ENCODE measurements around the gene GPT2.

GPT2 gene, protein sequence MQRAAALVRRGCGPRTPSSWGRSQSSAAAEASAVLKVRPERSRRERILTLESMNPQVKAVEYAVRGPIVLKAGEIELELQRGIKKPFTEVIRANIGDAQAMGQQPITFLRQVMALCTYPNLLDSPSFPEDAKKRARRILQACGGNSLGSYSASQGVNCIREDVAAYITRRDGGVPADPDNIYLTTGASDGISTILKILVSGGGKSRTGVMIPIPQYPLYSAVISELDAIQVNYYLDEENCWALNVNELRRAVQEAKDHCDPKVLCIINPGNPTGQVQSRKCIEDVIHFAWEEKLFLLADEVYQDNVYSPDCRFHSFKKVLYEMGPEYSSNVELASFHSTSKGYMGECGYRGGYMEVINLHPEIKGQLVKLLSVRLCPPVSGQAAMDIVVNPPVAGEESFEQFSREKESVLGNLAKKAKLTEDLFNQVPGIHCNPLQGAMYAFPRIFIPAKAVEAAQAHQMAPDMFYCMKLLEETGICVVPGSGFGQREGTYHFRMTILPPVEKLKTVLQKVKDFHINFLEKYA

DNA sequence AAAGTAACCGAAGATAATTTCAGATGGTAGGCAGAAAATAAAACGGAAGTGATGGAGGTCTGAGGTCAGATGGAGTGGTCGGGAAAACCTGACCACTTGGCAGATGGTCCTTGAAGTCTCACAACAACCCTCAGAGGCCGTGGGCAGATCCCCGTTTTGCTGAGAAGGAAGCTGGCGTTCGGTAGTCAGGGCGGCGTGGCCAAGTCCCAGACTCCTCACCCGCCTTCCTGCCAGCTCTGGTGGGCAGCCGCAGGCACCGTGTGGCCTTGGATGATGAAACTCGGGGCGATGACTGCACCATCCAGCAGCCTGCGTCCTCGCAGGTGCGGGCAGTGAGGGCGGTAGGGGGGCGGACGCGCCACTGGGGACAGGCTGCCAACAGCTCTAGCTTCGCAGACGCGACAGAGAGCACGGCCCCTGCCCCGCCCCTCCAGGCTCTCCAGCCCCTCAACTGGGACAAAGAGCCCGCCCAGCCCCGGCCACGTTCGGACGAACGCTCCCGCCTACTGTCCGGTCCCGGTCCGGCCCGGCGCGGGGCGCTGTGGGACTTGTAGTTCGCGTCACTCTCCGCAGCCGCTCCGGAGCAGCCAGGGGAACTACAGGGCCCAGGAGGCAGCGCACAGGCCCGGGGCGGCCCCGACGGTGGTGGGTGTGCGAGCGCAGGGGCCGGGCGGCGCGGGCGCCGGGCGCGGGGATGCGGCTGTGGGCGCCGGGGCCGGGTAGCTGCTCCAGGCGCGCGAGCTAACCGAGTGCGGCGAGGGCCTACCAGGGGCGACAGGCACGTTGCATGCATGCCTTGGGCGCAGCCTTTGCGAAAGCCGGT, at the start of gene GPT2:
Gene GPT2 (plus strand): TSS at position 673 of the 823 bp plus-strand sequence. CDS start 354 bp downstream, outside the sequence.
- DNase-seq (ENCODE audit: low read depth in 2 of 2) = peak; percentile 18 to 41

DNA sequence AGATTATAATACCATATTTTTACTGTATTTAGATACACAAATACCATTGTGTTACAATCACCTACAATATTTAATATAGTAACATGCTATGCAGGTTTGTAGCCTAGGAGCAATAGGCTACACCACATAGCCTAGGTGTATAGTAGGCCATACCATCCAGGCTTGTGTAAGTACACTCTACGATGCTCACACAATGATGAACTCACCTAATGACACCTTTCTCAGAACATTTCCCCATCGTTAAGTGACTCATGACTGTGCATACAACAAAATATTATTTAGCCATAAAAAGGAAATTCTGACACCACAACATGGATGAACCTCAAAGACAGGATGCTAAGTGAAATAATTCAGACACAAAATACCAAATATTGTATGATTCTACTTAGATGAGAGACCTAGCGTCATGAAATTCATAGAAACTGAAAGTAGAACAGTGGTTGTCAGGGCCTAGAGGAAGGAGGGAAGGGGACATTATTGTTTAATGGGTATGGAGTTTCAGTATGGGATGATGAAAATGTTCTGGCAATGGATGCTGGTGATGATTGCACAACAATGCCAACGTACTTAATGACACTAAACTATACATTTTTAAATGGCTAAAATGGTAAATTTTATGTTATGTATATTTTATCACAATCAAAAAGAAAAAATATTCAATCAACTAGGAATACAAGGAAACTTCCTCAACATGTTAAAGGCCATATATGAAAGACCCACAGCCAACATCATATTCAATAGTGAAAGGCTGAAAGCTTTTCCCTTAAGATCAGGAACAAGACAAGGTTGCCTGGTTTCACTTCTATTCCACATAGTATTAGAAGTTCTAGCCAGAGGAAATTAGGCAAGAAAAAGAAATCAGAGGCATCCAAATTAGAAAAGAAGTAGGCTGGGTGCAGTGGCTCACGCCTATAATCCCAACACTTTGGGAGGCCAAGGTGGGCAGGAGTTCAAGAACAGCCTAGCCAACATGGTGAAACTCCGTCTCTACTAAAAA, 47.3 kb upstream of the GPT2 start:
- DNase-seq (ENCODE audit: low read depth in 2 of 2) = no peak

DNA sequence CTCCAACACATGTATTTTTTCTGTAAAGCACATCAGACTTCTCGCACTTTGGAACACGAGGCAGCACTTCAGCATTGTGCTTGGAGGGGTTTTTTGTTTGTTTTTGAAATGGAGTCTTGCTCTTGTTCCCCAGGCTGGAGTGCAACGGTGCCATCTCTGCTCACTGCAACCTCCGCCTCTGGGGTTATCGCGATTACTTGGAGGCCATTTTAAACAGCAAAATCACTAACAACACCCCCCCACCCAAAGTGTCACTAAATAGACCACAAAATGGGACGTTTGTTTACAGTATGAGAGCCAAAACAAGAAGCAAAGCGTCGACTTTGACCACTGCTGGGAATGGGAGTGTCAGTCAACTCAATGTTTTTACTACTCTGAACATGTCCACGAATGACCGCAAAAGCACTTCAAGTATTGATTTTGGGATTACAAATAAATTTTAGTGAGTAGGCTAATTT, 44.1 kb upstream of the GPT2 start:
- no peak for DNase-seq (ENCODE audit: low read depth in 2 of 2)

DNA sequence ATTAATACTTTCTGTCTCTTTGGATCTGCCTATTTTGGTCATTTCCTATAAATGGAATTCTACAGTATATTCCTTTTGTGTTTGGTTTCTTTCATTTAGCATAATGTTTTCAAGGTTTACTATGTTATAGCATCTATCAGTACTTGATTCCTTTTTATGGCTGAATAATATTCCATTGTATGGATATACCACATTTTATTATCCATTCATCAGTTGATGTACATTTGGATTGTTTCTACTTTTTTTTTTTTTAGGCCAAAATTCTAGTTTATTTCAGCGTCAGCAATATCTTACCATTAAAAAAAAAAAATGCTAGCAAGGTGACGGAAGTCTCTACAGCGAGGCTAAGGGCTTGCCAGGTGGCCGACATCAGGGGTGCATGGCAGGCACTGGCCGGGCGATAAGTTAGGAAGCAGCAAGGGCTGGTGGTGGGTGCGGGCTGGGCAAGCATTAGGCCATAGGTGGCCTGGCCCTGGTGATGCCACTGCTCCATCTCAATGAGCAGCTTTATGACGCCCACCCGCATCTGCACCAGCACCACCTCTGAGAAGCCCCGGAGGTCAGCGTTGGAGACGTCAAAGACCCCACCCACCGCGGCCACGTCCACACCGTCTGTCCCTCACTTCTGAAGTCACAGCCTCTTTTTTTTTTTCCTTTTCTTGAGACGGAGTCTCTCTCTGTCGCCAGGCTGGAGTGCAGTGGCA, 41.8 kb upstream of the GPT2 start:
- no peak for DNase-seq (ENCODE audit: low read depth in 2 of 2)

DNA sequence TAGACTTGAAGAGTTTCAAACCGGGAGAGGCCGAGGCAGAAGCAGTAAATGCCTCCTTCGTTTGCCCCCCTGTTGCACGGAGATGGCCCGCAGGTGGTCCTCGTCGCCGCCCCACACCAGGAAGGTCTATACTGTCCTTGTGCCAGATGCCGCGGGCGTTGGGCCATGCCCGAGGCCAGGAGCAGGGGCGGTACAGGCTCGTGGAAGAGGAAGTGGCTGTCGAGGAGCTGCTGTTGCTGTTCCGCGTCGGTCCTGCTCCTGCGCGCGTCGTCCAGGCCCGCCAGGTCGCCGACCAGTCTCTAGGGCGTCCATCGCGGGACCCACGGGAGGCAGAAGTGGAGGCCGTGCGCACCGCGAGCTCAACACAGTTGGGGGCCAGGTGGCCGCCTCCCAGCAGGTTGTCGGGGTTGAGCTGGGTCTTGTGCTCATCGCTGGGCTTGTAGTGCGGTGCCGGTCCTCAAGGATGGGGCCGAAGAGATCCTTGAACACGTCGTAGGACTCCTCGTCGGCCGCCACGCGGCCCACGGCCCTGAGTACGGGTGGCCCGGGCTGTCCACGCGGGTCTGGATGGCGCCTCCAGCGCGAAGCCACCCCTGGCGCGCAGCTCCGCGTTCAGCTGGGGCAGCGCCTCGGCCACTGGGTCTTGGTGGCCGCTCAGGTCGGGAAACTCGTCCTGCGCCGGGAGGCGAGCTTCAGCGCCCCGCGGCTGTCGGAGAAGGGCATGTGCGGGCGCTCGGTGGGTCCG, 40.1 kb upstream of the GPT2 start:
- DNase-seq (ENCODE audit: low read depth in 2 of 2) = no peak

DNA sequence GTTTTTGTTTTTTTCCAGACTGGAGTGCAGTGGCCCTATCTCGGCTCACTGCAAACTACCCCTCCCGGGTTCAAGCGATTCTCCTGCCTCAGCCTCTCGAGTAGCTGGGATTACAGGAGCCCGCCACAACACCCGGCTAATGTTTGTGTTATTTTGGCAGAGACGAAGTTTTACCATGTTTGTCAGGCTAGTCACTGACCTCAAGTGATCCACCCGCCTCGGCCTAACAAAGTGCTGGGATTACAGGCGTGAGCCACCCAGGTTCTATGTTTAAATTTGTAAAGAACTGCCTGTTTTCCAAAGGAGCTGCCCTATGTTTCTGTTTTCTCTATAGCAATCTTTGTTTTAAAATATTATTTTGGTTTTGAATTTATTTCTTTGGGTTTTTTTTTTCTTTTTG, 39.4 kb upstream of the GPT2 start:
- no peak for DNase-seq (ENCODE audit: low read depth in 2 of 2)

DNA sequence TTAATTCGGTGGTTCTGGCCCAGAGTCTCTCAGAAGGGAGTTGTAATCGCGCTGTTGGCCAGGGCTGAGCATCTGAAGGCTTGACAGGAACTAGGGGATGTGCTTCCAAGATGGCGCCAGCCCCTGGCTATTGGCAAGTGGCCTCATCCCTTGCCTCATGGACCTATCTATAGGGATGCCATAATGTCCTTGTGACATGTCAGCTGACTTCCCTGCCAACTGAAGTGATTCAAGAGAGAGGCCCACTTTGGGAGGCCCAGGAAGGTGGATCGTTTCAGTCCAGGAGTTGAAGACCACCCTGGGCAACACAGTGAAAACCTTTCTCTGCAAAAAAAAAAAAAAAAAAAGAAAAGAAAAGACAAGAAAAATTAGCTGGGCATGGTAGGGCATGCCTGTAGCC, 38.2 kb upstream of the GPT2 start:
- DNase-seq (ENCODE audit: low read depth in 2 of 2) = no peak

DNA sequence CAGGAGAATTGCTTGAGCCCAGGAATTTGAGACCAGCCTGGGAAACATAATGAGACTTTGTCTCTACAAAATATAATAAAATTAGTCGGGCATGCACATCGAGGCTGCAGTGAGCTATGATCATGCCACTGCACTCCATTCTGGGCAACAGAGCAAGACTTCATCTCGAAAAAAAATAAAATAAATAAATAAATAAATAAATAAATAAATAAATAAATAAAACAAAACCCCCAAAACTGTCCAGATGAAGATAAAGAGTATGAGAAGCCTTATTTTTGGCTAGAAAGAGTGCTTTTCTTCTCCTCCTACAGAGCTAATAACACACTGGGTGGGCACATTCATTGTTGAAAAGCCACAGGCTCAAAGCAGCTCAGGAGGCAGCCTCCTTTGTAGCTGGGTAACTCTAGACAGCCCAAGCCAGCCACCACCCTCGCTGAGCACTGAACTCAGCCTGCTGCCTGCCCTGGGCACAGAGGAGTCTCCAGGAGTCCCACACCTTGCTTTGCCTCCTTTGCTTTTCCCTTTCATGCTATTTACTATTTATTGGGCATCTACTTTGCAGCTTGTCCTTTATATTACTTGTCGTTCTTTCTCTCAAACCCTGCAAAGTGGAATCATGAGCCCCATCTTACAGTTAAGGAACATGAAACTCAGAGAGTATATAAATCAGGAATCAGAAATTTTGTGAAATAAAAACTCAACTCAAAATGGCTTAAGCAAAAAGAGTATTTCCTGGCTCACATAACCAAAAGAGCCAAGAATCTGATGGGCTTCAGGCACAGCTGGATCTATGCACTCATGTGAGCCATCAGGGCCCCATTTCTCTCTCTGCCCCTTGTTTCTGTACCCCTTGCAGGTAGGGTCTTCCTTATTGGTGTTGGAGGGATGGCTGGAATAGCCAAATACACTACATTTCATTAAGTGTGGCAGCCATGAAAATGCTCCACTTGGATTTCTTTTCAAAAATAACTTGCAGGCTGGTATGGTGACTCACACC, 35.1 kb upstream of the GPT2 start:
- DNase-seq (ENCODE audit: low read depth in 2 of 2) = no peak

DNA sequence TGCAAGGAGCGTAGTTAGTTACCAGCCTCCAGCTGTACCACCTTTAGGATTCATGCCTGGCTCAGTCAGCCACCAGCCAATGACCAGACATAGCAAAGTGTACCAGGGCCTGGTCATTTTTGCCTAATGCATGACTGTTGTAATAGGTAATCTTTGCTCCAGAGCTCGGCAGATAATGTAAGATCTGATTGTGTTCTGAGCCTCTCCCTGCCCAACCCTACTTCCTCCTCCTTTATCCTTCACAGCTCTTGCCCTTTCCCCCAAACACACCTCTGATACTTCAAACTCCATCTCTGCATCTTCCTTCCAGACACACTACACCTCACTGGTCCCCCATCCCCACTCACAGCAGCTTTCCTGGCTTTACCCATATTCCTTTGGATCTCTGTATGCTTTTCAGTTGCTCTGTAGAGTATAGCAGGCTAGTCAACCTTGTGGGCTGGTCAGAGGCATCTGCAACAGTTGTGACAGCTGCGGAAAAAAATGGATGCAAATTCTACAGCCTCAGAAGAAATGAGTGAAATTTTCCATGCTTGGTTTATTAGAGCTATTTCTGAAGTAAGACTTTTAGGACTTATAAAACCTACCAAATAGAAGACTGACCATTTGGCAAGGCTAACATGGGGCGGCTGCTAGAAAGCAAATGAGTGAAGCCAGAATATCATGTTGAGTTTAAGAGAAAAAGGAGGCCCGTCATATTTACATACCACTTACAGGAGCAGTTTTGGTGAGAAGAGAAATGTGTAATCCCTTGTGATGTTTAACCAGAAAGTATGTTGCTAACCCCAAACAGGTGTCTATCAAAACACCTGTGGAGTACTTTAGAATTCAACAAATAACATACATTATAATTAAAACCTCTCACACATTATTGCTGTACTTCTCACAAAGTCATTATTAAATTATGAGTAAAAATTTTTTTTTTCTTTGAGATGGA, 33.3 kb upstream of the GPT2 start:
- no peak for DNase-seq (ENCODE audit: low read depth in 2 of 2)

DNA sequence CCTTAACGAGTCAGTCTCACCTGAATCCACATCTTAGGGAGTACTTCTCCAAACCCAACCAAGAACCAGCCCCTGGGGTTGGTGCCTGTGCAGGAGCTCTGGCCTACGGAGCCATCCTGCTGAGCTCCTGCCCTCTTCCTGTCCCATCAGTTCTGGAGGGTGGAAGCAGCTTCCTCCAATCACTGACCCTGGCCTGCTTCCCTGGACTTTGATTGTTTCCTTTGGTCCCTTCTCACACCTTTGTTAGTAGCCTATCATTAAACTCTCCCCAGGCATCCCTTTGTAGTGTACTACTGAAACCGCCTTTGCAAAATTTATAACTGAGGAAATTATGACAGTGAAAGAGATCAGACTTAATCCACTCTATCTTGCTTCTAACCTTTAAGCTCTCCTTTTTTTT, 32.0 kb upstream of the GPT2 start:
- DNase-seq (ENCODE audit: low read depth in 2 of 2) = no peak

DNA sequence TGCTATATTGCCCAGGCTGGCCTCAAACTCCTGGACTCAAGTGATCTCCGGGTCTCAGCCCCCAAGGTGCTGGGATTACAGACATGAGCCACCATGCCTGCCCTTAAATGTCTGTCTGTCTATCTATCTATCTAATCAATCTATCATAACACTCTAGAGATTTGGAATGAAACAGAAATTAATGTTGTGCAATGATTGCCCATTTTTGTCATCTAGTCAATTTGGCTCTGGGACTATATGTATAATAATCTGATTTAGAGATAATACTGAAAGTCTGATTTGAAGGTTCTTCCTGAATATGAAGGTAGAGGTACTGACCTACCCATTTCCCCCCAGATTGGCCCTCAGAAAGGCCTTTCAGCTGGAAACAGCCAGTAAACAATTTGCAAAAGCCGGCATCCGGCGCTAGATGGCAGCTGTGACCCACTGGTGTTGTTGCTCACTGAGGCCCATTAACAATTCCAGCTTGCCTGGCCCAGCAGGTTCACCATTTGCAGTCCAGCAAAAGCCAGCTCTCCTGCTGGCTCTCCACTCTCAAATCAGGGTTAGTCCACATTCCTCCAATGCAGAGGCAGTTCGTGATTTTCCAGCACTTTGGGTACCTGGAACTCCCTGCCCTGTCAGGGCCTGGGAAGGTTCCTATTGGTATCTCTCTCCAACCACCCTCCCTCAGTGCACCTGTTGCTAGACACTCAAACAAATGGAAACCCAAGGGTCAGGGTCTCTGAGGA, 30.3 kb upstream of the GPT2 start:
- peak; percentile 14 to 20 for DNase-seq (ENCODE audit: low read depth in 2 of 2)

DNA sequence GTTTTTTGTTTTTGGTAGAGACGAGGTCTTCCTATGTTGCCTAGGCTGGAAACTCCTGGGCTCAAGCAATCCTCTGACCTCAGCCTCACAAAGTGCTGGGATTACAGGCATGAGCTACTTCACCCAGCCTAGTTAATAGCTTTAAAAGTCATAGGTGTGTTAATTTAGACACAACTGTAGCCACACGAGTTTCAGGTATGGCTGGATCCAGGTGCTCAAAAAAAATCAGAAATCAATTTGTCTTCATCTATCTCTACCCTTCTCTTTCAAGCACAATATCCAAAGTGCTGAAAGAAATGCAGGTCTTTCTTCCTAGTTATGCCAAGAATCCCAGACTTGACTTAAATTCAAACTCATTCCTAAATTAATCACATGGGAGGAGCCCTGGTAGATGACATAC, 29.3 kb upstream of the GPT2 start:
- DNase-seq (ENCODE audit: low read depth in 2 of 2) = no peak

DNA sequence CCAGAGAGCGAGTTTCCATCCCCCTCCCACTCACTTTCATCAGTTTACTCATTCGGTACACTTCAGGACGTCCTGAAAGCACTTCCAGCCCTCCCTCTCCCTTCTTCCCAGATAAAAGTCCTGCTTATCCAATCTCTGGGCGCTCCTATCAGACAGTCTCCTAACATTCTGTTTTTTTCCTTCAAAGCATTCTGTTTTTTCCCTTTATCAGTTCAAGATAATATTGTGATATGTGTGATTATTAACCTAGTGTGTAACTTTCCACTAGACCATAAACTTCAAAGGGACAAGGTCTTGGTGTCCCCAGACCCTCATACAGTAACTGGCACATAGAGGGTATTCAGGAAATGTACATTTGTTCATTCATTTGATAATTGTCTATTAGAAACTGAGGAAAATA, 28.8 kb upstream of the GPT2 start:
- DNase-seq (ENCODE audit: low read depth in 2 of 2) = no peak

DNA sequence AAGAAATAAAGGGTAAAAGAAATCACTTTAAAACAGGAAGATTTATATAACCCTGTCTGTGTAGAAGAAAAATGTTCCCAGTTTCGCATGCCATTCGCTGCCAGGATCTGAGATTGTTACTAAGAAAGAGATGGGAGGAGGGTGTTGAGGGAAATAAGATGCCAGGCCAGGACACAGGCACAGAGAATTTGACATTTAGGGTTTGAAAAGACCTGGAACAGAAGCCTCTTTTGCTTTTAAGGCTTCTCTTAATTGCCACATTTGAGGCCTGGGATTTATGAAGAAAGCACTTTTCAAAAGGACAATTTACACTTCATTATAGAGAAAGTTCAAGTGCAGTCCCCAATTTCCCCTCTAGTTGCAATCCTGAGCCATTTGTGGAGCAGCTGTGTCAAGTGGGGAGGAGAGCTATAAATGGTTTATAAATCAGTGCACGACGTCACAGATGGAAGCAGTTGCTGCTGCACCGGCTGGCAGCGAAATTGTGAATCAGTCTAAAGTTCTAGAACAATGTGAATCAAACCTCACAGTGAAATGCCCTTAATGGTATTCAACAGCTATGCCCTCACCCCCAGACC, 26.7 kb upstream of the GPT2 start:
- no peak for DNase-seq (ENCODE audit: low read depth in 2 of 2)

DNA sequence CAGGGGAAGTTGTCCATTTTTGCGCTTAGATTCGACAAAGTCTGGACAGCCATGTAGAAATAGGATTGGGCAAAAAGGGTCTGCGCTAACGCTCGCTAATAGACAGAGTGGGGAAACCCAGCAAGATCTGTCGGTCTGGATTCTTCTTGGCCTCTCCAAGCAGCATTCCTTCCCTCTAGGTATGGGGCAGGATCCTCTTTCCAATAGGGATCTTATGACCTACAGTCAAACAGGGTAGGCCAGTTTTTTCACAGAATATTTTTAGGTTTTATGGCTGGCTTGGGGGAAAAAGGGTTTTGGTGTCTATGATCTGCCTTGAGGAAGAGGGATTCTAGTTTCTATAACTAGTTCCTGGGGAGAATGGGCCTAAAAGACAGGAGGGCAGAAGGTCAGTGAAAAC, 26.0 kb upstream of the GPT2 start:
- no peak for DNase-seq (ENCODE audit: low read depth in 2 of 2)

DNA sequence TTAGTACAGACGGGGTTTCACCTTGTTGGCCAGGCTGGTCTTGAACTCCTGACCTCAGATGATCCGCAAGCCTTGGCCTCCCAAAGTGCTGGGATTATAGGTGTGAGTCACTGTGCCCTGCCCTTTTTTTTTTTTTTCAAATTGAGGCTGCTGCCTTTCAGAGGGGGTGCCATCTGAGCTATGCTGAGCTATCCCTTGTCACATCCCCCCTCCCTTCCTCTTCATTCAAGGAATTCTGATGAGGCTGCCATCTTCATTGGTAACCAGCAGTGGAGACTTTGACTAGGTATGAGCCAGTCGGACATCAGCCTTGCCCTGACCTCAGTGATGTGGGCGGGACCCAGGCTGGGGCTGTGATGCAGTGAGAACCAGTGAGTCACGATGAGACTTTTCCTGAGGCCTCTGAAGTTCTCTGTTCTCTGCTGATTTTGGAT, 24.4 kb upstream of the GPT2 start:
- DNase-seq (ENCODE audit: low read depth in 2 of 2) = no peak
